NCI-H2107 (cell line): ENCODE results near the gene SH3D19.
"Not testable (repeated sequence)": the region's sequence is repeated elsewhere in the genome, so short reads cannot be mapped to it uniquely, and the experiment has no call there.

Experiments used
- DNase-seq: peaks from one replicate; lab custom pipeline; 2025; lab: John Stamatoyannopoulos, UW

SH3D19 gene

GRCh38 chr4:151098979-151099228 is 226.5 kb downstream of the SH3D19 start:
- DNase-seq: no peak

GRCh38 chr4:151097759-151098158 is 227.6 kb downstream of the SH3D19 start:
- DNase-seq: no peak

- no peak for DNase-seq
Observed at GRCh38 chr4:151095142-151095541, 230.3 kb downstream of the SH3D19 start.

GRCh38 chr4:151094290-151094751 is 231.1 kb downstream of the SH3D19 start:
- DNase-seq: no peak

GRCh38 chr4:151093203-151093602 is 232.2 kb downstream of the SH3D19 start:
- no peak for DNase-seq

- no peak for DNase-seq
Observed at GRCh38 chr4:151092488-151092887, 232.9 kb downstream of the SH3D19 start.

GRCh38 chr4:151091047-151091446 is 234.4 kb downstream of the SH3D19 start:
- DNase-seq: no peak

GRCh38 chr4:151087467-151087866 is 237.9 kb downstream of the SH3D19 start:
- no peak for DNase-seq

- DNase-seq: not testable (repeated sequence)
Observed at GRCh38 chr4:151077978-151078377, 247.4 kb downstream of the SH3D19 start.

- no peak for DNase-seq
Observed at GRCh38 chr4:151074416-151074916, 250.9 kb downstream of the SH3D19 start.
